ENCODE results near the gene KIFC3.
"Not testable (repeated sequence)": the region's sequence is repeated elsewhere in the genome, so short reads cannot be mapped to it uniquely, and the experiment has no call there.

KIFC3 gene

DNA sequence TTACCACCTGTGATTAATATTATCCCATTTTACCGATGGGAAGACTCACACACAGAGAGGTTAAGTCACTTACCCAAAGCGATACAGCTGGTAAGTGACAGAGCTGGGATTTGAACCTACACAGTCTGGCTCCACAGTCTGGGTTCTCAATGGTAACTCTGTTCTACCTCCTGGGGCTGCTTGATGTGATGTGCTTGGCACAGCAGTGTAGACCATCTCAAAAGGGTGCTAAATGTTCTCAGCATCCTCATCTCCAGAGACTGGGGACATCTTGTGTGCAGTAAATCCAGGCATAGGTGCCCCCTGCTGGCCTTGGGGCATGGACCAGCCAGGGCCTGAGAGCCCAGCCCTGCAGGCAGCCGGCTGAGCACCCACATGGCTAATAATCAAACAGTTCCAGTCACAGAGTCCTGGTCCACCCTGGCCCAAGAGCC, 82.1 kb downstream of the KIFC3 start:
- no peak for DNase-seq

DNA sequence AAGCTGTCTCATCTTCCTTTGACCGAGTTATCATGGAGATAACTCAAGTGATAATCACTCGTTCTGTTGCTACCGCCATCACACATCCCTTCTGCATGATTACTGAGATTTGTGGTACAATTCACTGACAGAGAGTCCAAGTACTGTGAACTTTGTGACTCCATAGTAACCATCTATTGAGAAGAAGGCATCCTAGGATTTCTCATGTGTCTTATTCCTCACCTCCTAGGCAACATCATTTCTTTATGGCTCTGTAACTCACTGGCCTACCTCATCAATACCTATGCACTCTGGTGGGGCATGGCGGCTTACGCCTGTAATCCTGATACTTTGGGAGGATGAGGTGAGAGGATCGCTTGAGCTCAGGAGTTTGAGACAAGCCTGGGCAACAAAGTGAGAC, 88.2 kb downstream of the KIFC3 start:
- no peak for DNase-seq

DNA sequence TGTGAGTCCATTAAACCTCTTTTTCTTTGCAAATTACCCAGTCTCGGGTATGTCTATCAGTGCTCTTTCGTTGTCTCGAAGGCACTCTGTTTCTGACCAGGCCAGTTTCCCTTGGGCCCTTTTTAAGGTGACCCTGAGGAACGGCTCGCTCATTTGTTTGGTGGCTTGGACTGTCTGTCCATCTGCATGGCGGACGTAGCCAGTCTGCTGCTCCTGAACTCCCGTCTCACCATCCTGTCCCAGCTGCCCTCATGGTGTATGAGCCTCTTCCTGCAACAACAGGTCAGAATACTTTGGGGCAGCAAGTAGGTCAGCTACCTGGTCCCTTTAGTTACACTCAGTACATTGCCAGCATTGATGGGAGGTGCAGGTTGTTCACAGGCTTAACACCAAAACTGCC, 88.7 kb downstream of the KIFC3 start:
- no peak for DNase-seq

DNA sequence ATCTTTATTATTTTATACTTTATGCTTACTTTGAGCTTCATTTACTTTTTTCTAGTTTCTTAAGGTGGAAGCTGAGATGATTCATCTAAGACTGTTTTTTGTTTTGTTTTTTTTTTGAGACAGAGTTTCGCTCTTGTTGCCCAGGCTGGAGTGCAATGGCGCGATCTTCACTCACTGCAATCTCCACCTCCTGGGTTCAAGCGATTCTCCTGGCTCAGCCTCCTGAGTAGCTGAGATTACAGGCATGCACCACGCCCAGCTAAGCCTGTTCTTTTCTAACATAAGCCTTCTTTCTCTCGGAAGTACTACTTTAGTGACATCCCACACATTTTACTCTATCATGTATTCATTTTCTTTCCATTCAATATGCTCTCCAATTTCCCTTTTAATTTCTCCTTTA, 89.7 kb downstream of the KIFC3 start:
- DNase-seq: not testable (repeated sequence)

DNA sequence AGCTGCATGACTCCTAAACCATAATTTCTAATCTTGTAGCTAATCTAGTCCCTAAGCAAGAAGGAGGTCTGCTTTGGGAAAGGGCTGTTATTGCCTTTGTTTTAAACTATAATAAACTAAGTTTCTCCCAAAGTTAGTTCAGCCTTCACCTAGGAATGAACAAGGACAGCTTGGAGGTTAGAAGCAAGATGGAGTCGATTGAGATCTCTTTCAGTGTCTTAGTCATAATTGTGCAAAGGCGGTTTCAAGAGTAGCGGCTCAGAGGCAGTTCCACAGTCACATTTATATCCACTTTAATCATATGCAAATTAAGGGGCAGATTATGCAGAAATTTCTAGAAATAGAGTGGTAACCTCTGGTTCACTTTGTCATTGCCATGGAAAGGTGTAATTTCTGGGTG, 90.3 kb downstream of the KIFC3 start:
- peak; percentile 38 for DNase-seq

DNA sequence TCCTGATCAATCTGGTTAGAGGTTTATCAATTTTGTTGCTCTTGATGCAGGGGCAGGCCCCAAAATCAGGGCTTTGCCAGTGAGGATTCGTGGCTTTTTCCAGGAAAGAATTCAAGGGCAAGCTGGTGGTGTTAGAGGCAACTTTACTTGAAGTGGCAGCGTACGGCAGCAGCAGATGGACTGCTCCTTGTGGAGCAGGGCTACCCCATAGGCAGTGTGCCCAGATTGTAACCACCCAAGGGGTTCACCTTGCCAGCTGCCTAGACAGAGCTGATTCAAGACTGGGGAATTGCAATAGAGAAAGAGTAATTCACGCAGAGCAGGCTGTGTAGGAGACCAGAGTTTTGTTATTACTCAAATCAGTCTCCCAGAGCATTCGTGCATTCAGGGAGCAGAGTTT, 90.9 kb downstream of the KIFC3 start:
- peak; percentile 88 for DNase-seq

DNA sequence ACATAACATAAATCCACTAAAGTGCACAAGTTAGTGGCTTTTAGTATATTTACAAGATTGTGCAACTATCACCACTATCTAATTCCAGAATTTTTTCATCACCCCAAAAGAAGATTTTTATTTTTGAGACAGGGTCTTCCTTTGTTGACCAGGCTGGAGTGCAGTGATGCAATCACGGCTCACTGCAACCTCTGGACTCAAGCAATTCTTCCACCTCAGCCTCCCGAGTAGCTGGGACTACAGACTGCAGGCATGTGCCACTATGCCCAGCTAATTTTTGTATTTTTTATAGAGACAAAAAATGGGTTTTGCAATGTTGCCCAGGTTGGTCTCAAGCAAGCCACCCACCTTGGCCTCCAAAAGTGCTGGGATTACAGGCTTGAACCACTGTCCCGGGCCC, 92.6 kb downstream of the KIFC3 start:
- DNase-seq: no peak
